Measurements from ENCODE around the gene PTBP2.

PTBP2 gene, protein sequence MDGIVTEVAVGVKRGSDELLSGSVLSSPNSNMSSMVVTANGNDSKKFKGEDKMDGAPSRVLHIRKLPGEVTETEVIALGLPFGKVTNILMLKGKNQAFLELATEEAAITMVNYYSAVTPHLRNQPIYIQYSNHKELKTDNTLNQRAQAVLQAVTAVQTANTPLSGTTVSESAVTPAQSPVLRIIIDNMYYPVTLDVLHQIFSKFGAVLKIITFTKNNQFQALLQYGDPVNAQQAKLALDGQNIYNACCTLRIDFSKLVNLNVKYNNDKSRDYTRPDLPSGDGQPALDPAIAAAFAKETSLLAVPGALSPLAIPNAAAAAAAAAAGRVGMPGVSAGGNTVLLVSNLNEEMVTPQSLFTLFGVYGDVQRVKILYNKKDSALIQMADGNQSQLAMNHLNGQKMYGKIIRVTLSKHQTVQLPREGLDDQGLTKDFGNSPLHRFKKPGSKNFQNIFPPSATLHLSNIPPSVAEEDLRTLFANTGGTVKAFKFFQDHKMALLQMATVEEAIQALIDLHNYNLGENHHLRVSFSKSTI

GRCh38 chr1:96721416-96722160 is at the start of gene PTBP2:
Gene PTBP2 (plus strand): TSS chr1:96721784. CDS start chr1:96721865, 81 bp downstream.
- no peaks in the 10 kb centered on the region for H3K9me3 Mint-ChIP-seq
- H3K4me3 Mint-ChIP-seq, result peak within 1 kb of the TSS; percentile 93
- peak; percentile 90 for DNase-seq
- peak within 1 kb of the TSS; percentile 93 for H3K27ac Mint-ChIP-seq
- H3K27me3 Mint-ChIP-seq, result no peaks in the 10 kb centered on the region
- peaks cover 28% of the 10 kb centered on the region for H3K4me1 Mint-ChIP-seq (ENCODE audit: low read depth)
- H3K36me3 Mint-ChIP-seq (ENCODE audit: low read depth), result peaks cover 41% of the 10 kb centered on the region

GRCh38 chr1:96674915-96675314 is 46.7 kb upstream of the PTBP2 start:
- no peaks in the 10 kb centered on the region for H3K4me1 Mint-ChIP-seq (ENCODE audit: low read depth)
- peaks cover 12% of the 10 kb centered on the region for H3K27me3 Mint-ChIP-seq
- DNase-seq, result no peak
- H3K27ac Mint-ChIP-seq, result no peak overlapping the region
- peaks cover 23% of the 10 kb centered on the region for H3K9me3 Mint-ChIP-seq
- H3K36me3 Mint-ChIP-seq (ENCODE audit: low read depth), result no peaks in the 10 kb centered on the region
- no peak overlapping the region for H3K4me3 Mint-ChIP-seq

- H3K36me3 Mint-ChIP-seq (ENCODE audit: low read depth), result no peaks in the 10 kb centered on the region
- H3K27me3 Mint-ChIP-seq, result peaks cover 17% of the 10 kb centered on the region
- DNase-seq, result no peak
- H3K27ac Mint-ChIP-seq, result no peak overlapping the region
- no peaks in the 10 kb centered on the region for H3K9me3 Mint-ChIP-seq
- H3K4me3 Mint-ChIP-seq, result no peak overlapping the region
- H3K4me1 Mint-ChIP-seq (ENCODE audit: low read depth), result no peaks in the 10 kb centered on the region
Observed at GRCh38 chr1:96682056-96682455, 39.5 kb upstream of the PTBP2 start.

DNA sequence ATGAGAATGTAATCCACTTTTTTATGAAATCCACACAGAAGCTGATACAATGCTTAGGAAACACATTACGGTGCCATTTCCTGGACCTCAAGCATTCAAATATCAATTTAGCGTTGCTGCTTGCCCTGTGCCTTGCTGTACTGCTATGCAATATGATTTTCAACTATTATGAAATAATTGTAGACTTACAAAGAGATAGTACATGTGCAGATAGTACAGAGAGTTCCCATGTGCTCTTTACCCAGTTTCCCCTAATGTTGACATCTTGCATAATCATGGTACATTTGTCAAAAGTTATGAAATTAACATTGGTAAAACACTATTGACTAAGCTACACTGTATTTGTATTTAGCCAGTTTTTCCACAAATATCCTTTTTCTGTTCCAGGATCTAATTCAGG is 37.7 kb upstream of the PTBP2 start:
- Mint-ChIP-seq H3K27ac (no peak overlapping the region), H3K27me3 (peaks cover 9% of the 10 kb centered on the region), H3K4me1 (ENCODE audit: low read depth) (no peaks in the 10 kb centered on the region), H3K4me3 (no peak overlapping the region), H3K9me3 (no peaks in the 10 kb centered on the region), H3K36me3 (ENCODE audit: low read depth) (no peaks in the 10 kb centered on the region)
- DNase-seq, result no peak

DNA sequence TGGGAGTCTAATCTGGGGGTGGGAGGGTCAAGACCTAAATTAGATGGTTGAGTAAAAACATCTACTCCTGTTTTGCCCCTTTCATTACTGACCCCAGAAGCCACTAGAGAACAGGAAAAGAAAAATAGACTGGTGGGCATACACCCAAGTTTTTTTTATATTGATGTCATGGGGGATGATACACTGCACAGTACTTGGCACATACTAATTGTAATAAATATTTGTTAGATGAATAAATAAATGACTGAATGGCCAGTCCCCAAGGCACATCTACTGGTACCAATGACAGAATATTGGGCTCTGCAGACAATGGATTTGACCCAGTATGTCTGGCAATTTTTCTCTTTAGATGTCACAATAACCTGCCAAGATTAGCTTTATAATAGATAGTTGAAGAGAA is 36.8 kb upstream of the PTBP2 start:
- H3K27ac Mint-ChIP-seq, result no peak overlapping the region
- H3K36me3 Mint-ChIP-seq (ENCODE audit: low read depth), result no peaks in the 10 kb centered on the region
- H3K4me1 Mint-ChIP-seq (ENCODE audit: low read depth), result no peaks in the 10 kb centered on the region
- no peak for DNase-seq
- H3K9me3 Mint-ChIP-seq, result no peaks in the 10 kb centered on the region
- no peak overlapping the region for H3K4me3 Mint-ChIP-seq
- peaks cover 9% of the 10 kb centered on the region for H3K27me3 Mint-ChIP-seq

- H3K36me3 Mint-ChIP-seq (ENCODE audit: low read depth), result no peaks in the 10 kb centered on the region
- no peak for DNase-seq
- H3K27me3 Mint-ChIP-seq, result no peaks in the 10 kb centered on the region
- no peak overlapping the region for H3K27ac Mint-ChIP-seq
- no peak overlapping the region for H3K4me3 Mint-ChIP-seq
- H3K9me3 Mint-ChIP-seq, result no peaks in the 10 kb centered on the region
- H3K4me1 Mint-ChIP-seq (ENCODE audit: low read depth), result no peaks in the 10 kb centered on the region
Observed at GRCh38 chr1:96688767-96689166, 32.8 kb upstream of the PTBP2 start.

DNA sequence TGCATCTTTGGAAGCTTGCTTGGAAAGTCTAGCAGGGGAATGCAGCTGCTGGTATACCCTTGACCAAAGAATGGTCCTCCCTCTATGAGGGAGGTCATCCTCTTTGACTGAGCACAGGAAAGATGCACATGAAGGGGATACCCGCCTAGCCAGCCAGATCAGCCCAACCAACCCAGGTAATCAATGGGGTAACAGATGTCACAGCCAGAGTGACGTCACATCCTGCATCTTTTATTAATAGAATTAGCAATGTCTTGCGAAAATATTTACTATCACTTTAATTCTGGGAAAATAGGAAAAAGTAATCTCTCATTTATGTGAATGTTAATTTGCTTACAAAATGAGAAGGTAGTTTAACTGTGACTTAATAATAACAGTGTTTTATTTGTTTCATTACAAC is 25.6 kb upstream of the PTBP2 start:
- Mint-ChIP-seq H3K36me3 (ENCODE audit: low read depth) (no peaks in the 10 kb centered on the region), H3K9me3 (peaks cover 7% of the 10 kb centered on the region), H3K4me1 (ENCODE audit: low read depth) (no peaks in the 10 kb centered on the region), H3K4me3 (no peak overlapping the region), H3K27me3 (peaks cover 11% of the 10 kb centered on the region), H3K27ac (no peak overlapping the region)
- DNase-seq, result no peak

GRCh38 chr1:96698342-96698983 is 23.1 kb upstream of the PTBP2 start:
- Mint-ChIP-seq H3K9me3 (peaks cover 7% of the 10 kb centered on the region), H3K27me3 (peaks cover 21% of the 10 kb centered on the region), H3K4me1 (ENCODE audit: low read depth) (no peaks in the 10 kb centered on the region), H3K27ac (no peak overlapping the region), H3K36me3 (ENCODE audit: low read depth) (no peaks in the 10 kb centered on the region), H3K4me3 (no peak overlapping the region)
- no peak for DNase-seq

GRCh38 chr1:96703186-96703585 is 18.4 kb upstream of the PTBP2 start:
- no peak overlapping the region for H3K27ac Mint-ChIP-seq
- H3K9me3 Mint-ChIP-seq, result peaks cover 7% of the 10 kb centered on the region
- H3K27me3 Mint-ChIP-seq, result peaks cover 21% of the 10 kb centered on the region
- H3K4me1 Mint-ChIP-seq (ENCODE audit: low read depth), result no peaks in the 10 kb centered on the region
- no peak for DNase-seq
- H3K36me3 Mint-ChIP-seq (ENCODE audit: low read depth), result no peaks in the 10 kb centered on the region
- no peak overlapping the region for H3K4me3 Mint-ChIP-seq

GRCh38 chr1:96707023-96707422 is 14.6 kb upstream of the PTBP2 start:
- no peaks in the 10 kb centered on the region for H3K4me1 Mint-ChIP-seq (ENCODE audit: low read depth)
- H3K9me3 Mint-ChIP-seq, result no peaks in the 10 kb centered on the region
- DNase-seq, result no peak
- H3K27me3 Mint-ChIP-seq, result peaks cover 5% of the 10 kb centered on the region
- H3K27ac Mint-ChIP-seq, result no peak overlapping the region
- H3K36me3 Mint-ChIP-seq (ENCODE audit: low read depth), result no peaks in the 10 kb centered on the region
- no peak overlapping the region for H3K4me3 Mint-ChIP-seq

GRCh38 chr1:96708482-96708881 is 13.1 kb upstream of the PTBP2 start:
- Mint-ChIP-seq H3K36me3 (ENCODE audit: low read depth) (no peaks in the 10 kb centered on the region), H3K4me1 (ENCODE audit: low read depth) (no peaks in the 10 kb centered on the region), H3K9me3 (no peaks in the 10 kb centered on the region), H3K27ac (no peak overlapping the region), H3K4me3 (no peak overlapping the region), H3K27me3 (no peaks in the 10 kb centered on the region)
- DNase-seq, result no peak

DNA sequence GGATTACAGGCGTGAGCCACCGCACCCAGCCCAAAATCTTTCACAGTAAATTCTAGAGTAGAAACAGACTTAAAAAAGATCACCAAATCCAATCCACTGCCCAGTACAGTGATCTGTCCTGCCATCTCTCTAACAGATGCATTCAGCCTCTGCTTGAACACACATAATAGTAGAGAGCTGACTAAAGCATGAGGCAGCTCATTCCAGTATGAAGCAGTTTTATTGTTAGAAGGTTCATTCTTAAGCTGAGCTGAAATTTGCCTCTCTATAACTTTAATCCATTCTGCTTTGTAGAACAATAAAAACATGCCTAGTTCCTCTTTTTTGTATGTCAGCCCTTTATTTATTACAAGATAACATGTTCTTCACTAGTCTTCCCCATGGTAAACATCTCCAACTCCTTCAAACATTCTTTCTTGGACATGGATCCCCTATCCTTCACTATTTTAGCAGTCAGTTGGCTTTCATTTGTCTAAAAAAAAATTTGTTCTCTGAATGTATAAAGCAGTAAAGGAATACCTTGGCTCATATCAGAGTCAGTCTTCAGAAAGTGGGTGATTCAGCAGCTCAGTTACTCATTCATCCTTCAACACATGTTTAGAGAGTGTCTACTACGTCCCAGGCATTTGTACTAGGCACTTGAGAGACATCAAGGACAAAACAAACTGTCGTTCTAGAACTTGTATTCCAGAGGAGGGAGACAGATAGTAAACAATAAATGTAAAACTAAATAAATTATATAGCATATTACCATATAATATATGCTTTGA is 10.7 kb upstream of the PTBP2 start:
- no peak overlapping the region for H3K4me3 Mint-ChIP-seq
- no peak for DNase-seq
- H3K27me3 Mint-ChIP-seq, result peaks cover 8% of the 10 kb centered on the region
- H3K27ac Mint-ChIP-seq, result no peak overlapping the region
- no peaks in the 10 kb centered on the region for H3K36me3 Mint-ChIP-seq (ENCODE audit: low read depth)
- no peaks in the 10 kb centered on the region for H3K9me3 Mint-ChIP-seq
- no peaks in the 10 kb centered on the region for H3K4me1 Mint-ChIP-seq (ENCODE audit: low read depth)

DNA sequence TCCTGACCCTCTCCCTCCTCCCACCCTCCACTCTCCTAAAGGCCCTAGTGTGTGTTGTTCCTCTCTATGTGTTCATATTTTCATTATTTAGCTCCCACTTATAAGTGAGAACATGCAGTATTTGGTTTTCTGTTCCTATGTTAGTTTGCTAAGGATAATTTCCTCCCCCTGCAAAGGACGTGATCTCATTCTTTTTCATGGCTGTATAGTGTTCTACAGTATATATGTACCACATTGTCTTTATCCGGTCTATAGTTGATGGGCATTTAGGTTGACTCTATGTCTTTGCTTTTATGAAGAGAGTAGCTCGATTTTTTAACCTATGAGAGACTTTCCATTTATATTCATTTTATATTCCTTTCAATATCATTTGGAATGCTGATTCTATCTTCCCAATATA is 7.9 kb upstream of the PTBP2 start:
- no peaks in the 10 kb centered on the region for H3K4me1 Mint-ChIP-seq (ENCODE audit: low read depth)
- no peak overlapping the region for H3K4me3 Mint-ChIP-seq
- H3K9me3 Mint-ChIP-seq, result no peaks in the 10 kb centered on the region
- H3K27ac Mint-ChIP-seq, result no peak overlapping the region
- no peak for DNase-seq
- H3K27me3 Mint-ChIP-seq, result peaks cover 8% of the 10 kb centered on the region
- H3K36me3 Mint-ChIP-seq (ENCODE audit: low read depth), result no peaks in the 10 kb centered on the region

DNA sequence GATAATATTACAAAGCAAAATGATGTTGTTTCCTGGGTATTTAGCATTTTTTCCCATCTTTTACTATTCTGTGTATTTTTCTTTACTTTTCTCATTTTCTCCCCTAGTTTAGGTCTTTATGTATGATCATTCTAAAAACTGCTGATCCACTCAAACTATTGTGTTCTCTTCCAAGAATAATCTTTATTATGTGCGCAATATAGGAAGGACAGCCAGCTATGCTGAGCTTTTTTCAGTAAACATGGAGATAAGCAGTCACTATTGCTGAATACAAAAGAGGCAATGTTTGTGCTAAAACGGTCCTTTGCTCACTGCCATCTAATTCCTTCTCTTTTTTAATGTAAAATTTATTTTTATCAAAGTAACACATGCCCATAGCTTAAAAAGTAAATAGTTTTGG is 6.7 kb upstream of the PTBP2 start:
- no peak overlapping the region for H3K4me3 Mint-ChIP-seq
- H3K27me3 Mint-ChIP-seq, result peaks cover 8% of the 10 kb centered on the region
- no peaks in the 10 kb centered on the region for H3K9me3 Mint-ChIP-seq
- H3K27ac Mint-ChIP-seq, result no peak overlapping the region
- no peaks in the 10 kb centered on the region for H3K4me1 Mint-ChIP-seq (ENCODE audit: low read depth)
- no peak for DNase-seq
- H3K36me3 Mint-ChIP-seq (ENCODE audit: low read depth), result no peaks in the 10 kb centered on the region

Data from activated T-cell treated with anti-CD3 and anti-CD28 coated beads, Interleukin-2, amount 50 U/mL, for 24 hours (primary cell).